VCaP (cell line): ENCODE results near the gene FABP2.
"Not testable (repeated sequence)": the region's sequence is repeated elsewhere in the genome, so short reads cannot be mapped to it uniquely, and the experiment has no call there.

Experiments
- H3K27ac ChIP-seq: fragments of 450-650 bp; 2 replicates; pipeline ENCODE4 v1.5.1; 2017
- TF ChIP-seq, protein P1 (sequence below): fragments of 450-650 bp; conservative IDR thresholded peaks from 2 replicates; pipeline ENCODE4 v1.5.1; 2017; ENCODE audit warnings: mild to moderate bottlenecking, moderate library complexity

The FABP2 gene

DNA sequence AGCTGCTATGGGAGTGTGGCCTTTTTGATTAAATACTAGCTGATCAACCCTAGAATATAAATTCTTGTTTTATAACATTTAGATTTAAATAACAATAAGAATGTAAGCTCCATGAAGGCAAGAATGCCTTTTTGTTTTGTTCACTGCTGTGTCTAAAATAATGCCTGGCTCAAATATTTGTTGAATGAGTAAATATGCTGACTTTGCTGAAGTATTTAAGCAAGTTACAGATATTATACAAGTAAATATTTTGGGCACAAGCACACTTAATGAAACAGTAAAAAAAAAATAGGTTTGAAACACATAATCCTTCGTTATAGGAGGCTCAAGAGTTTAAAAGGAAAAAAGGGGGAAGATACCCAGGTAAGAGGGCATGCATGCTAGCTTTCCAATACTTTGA is 24.1 kb downstream of the FABP2 start:
- no peak overlapping the region for H3K27ac ChIP-seq
- TF ChIP-seq, protein P1, sequence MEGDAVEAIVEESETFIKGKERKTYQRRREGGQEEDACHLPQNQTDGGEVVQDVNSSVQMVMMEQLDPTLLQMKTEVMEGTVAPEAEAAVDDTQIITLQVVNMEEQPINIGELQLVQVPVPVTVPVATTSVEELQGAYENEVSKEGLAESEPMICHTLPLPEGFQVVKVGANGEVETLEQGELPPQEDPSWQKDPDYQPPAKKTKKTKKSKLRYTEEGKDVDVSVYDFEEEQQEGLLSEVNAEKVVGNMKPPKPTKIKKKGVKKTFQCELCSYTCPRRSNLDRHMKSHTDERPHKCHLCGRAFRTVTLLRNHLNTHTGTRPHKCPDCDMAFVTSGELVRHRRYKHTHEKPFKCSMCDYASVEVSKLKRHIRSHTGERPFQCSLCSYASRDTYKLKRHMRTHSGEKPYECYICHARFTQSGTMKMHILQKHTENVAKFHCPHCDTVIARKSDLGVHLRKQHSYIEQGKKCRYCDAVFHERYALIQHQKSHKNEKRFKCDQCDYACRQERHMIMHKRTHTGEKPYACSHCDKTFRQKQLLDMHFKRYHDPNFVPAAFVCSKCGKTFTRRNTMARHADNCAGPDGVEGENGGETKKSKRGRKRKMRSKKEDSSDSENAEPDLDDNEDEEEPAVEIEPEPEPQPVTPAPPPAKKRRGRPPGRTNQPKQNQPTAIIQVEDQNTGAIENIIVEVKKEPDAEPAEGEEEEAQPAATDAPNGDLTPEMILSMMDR, result no peak

DNA sequence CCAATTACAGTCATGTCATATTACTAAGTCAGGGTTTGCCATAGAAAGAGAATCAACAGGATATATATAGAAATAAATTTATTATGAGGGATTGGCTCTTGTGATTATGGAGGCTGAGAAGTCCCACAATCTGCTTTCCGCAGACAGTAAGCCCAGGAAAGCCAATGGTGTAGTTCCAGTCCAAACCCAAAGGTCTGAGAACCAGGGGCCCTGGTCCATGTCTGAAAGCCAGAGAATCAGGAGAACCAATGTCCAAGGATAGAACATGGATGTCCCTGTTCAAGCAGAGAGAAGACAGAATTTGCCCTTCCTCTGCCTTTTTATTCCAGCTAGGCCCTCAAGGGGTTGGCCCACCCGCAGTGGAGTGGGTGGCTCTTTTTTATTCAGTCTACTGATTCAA is 25.6 kb downstream of the FABP2 start:
- TF ChIP-seq, protein P1, result no peak
- no peak overlapping the region for H3K27ac ChIP-seq

DNA sequence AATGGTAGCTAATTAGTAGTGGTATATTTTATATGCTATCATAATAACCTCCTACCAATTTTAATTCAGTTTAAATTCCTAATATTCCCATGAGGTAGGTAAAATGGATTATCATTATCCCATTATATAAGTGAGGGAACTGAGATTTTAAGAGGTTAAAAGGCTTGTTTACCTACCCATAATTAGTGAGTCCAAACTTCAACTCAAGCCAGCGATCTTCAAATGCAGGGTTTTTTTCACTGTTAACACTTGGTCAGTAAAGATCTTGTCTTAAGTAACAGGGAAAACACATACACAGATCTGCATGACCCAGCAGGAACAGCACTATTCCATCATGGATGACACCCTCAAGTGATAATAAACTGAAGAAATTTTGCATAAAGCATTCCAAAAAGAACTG is 31.3 kb downstream of the FABP2 start:
- no peak overlapping the region for H3K27ac ChIP-seq
- TF ChIP-seq, protein P1, result no peak

DNA sequence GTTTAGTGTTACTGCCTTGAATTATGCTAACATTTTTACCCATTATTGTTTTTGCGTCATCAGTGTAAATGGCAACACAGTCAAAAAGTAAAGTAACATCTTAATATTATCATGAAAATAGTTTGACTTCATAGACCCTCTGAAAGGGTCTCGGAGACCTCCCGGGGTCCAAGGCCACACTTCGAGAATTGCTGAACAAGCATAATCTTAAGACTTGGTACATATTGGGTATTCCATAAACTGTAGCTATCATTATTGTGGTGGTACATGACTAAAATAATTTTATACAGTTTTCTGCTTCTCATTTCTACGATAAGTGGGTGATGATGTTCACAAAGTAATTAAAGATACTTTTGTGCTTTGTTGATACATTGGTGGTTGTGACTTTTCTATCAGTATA is 32.6 kb downstream of the FABP2 start:
- H3K27ac ChIP-seq, result no peak overlapping the region
- TF ChIP-seq, protein P1, result no peak

GRCh38 chr4:119286377-119287002 is 35.4 kb downstream of the FABP2 start:
- H3K27ac ChIP-seq, result no peak overlapping the region

DNA sequence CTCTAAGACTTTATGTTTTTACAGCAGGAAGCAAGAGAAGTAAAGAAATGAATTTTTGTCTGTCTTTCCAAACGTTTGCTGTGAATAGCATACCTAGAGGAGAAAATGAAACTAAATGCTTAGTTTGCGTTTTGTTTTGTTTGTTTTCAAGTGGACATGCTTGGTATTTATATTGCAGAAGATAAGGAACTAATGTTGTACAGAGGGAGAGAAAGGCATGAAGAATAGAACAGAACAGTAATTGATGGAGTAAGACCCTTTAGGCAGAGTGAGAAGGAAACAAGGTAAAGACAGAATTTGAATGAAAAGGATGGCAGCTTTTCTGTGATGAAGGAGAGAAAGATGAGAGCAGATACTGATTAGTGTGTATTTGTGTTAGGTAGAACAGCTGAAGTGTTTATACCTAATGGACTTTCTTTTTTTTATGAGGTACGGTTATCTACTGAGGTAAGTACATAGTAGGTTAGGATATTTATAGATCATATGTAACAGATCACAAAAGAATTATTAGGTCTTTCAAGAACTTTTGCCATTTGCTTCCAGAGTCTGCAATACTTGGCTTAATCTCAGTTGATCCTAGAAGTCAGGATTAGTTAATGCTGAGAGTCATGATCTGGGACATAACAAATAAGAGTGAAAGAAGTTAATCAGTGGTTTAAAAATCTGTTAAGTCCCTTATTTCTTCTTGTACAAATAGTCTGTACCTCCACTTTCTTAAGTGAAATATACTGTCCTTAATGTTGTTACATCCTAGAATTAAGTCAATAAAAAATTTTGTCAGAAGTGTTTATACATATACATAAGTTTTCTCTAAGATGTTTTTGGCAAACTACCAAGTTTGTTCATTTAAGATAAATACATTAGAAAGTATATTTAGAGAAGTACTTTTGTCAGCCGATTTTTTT is 36.8 kb downstream of the FABP2 start:
- H3K27ac ChIP-seq, result peak overlapping the region; percentile 38
- TF ChIP-seq, protein P1, result no peak

More at GRCh38 chr4:119286377-119287002, 35.4 kb downstream of the FABP2 start:
- TF ChIP-seq, protein P1, result peak; percentile 77

- TF ChIP-seq, protein P1, result no peak
- H3K27ac ChIP-seq, result no peak overlapping the region
Measured at GRCh38 chr4:119281393-119281792, 40.5 kb downstream of the FABP2 start.

- H3K27ac ChIP-seq, result not testable (repeated sequence)
Measured at GRCh38 chr4:119279945-119280344, 42.0 kb downstream of the FABP2 start.

DNA sequence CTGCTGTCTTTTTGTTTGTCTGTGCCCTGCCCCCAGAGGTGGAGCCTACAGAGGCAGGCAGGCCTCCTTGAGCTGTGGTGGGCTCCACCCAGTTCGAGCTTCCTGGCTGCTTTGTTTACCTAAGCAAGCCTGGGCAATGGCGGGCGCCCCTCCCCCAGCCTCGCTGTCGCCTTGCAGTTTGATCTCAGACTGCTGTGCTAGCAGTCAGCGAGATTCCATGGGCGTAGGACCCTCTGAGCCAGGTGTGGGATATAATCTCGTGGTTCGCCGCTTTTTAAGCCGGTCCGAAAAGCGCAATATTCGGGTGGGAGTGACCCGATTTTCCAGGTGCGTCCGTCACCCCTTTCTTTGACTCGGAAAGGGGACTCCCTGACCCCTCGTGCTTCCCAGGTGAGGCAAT is 42.4 kb downstream of the FABP2 start:
- H3K27ac ChIP-seq, result not testable (repeated sequence)
